Activated T-helper 17 cell treated with anti-CD3 and anti-CD28 coated beads, Interleukin-2, amount 50 U/mL, for 72 hours (primary cell): ENCODE results near the gene CIC. TPM values are rescaled to one million over a fixed set of nuclear protein-coding genes. Genes with fewer than 3 reads are reported as not detected.
A peak's percentile ranks its signal among the peaks of the same experiment; 100 is the strongest.

Experiments used
- ATAC-seq: fragments of 150-1000 bp; cut with Tn5 transposase; replicated peaks from 2 replicates; pipeline ENCODE4 v1.10.0; 2021; ENCODE audit warnings: mild to moderate bottlenecking, moderate library complexity
- H3K27ac Mint-ChIP-seq: one replicate; pipeline ENCODE4 v1.8.0; 2022; ENCODE audit warnings: mixed read lengths
- H3K27me3 Mint-ChIP-seq: one replicate; pipeline ENCODE4 v1.8.0; 2022; ENCODE audit warnings: mixed read lengths
- H3K36me3 Mint-ChIP-seq: one replicate; pipeline ENCODE4 v1.8.0; 2022; ENCODE audit warnings: low read depth, mild to moderate bottlenecking, mixed read lengths
- H3K4me1 Mint-ChIP-seq: one replicate; pipeline ENCODE4 v1.8.0; 2022; ENCODE audit warnings: mixed read lengths
- H3K4me3 Mint-ChIP-seq: one replicate; pipeline ENCODE4 v1.8.0; 2022; ENCODE audit warnings: mild to moderate bottlenecking, mixed read lengths
- H3K9me3 Mint-ChIP-seq: one replicate; pipeline ENCODE4 v1.8.0; 2022; ENCODE audit warnings: mixed read lengths
- total RNA-seq, 2 donors: library from RNA; stranded (reverse); gene quantifications; one replicate each; pipeline ENCODE4 v1.2.3, GENCODE V29; 2022

Gene CIC
- total RNA-seq, 2 donors from 2014 or later: 85.4 to 165 TPM

- H3K36me3 Mint-ChIP-seq: peaks cover 90% of the 10 kb centered on the region
- H3K27ac Mint-ChIP-seq: no peak overlapping the region
- H3K4me3 Mint-ChIP-seq: no peak overlapping the region
- no peaks in the 10 kb centered on the region for H3K27me3 Mint-ChIP-seq
- no peaks in the 10 kb centered on the region for H3K9me3 Mint-ChIP-seq
- ATAC-seq: no peak
- H3K4me1 Mint-ChIP-seq: peaks cover 12% of the 10 kb centered on the region
Measured at GRCh38 chr19:42234364-42234763, 34.7 kb upstream of the CIC start.

GRCh38 chr19:42235181-42235580, 33.9 kb upstream of the CIC start:
- Mint-ChIP-seq H3K9me3 (no peaks in the 10 kb centered on the region), H3K36me3 (peaks cover 90% of the 10 kb centered on the region), H3K4me1 (peaks cover 20% of the 10 kb centered on the region), H3K27ac (peak overlapping the region; percentile 48), H3K4me3 (no peak overlapping the region), H3K27me3 (no peaks in the 10 kb centered on the region)
- ATAC-seq: no peak

DNA sequence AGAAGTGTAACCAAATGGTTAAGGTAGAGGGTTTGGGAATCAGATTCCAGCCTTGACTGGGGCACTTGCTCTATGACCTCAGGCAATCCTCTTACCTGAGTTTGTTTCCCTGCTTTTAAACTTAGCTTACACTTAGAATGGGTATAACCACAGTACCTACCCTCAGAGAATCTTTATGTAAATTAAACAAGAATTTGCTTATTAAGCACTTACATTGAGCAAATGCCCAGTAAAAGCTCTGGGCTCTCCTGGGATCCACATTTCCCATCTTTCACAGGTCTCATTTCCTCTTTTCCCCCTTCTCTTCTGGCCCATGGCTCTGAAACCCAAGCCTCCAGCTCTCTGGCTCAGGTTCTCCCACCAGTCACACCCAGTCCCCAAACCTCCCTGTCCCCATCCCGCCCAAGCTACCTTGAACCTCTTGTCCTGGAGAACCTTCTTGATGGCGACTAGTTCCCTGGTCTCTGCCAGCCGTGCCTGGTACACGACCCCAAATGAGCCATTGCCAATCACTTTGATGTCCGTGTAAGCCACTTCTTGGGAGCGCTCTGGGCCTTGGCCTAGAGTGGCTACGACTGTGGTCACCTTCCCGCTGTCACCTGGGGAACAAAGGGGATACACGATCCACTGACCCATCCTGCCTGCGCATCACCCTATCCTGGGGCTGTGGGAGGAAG, 29.4 kb upstream of the CIC start:
- ATAC-seq: no peak
- Mint-ChIP-seq H3K4me3 (peak overlapping the region; percentile 92), H3K27me3 (no peaks in the 10 kb centered on the region), H3K36me3 (peaks cover 66% of the 10 kb centered on the region), H3K27ac (peak overlapping the region; percentile 69), H3K9me3 (no peaks in the 10 kb centered on the region), H3K4me1 (peaks cover 25% of the 10 kb centered on the region)

DNA sequence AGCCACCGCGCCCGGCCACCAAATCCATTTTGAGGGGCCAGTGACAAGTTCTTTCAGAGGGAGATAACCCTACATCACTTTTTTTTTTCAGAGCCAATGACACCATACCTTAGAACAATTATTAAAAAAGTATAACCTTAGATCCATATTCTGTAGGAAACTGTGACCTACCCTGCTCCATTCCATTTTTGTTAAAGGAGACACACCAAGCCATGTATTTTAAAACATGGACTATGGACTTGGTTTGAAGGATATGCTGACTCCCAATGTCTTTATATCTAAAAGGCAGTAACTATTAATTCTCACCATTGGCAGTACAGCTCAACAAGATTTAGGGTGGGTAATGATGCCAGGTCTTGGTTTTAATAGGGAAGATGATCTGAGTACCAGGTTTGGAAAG, 27.8 kb upstream of the CIC start:
- Mint-ChIP-seq H3K27ac (peak overlapping the region; percentile 69), H3K4me3 (peak overlapping the region; percentile 92), H3K4me1 (peaks cover 28% of the 10 kb centered on the region), H3K9me3 (no peaks in the 10 kb centered on the region), H3K36me3 (peaks cover 51% of the 10 kb centered on the region), H3K27me3 (no peaks in the 10 kb centered on the region)
- no peak for ATAC-seq

DNA sequence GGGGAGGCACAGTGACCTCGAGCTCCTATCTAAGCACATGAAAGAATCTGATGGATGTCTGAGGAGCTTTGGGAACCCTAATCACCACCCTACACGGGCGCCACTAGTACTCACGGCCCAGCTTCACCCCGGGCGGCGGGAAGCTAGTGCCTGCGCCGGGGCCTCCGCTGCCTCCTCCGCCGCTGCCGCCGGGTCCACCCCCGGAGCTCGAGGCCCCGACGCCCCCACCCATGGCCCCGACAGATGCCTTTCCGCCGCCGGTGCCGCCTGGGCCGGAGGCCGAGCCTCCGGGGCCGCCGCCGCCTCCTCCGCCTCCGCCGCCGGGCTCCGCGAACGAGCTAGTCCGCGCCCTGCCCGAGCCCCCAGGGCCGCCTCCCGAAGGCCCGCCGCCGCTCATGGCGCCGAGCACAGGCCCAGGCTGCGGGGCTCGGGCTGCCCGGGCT, 27.0 kb upstream of the CIC start:
- no peak for ATAC-seq
- H3K27me3 Mint-ChIP-seq: no peaks in the 10 kb centered on the region
- H3K4me1 Mint-ChIP-seq: peaks cover 23% of the 10 kb centered on the region
- peak overlapping the region; percentile 92 for H3K4me3 Mint-ChIP-seq
- peaks cover 43% of the 10 kb centered on the region for H3K36me3 Mint-ChIP-seq
- H3K9me3 Mint-ChIP-seq: no peaks in the 10 kb centered on the region
- peak overlapping the region; percentile 93 for H3K27ac Mint-ChIP-seq

- peak; percentile 80 for ATAC-seq
- Mint-ChIP-seq H3K4me1 (peaks cover 23% of the 10 kb centered on the region), H3K27me3 (no peaks in the 10 kb centered on the region), H3K36me3 (peaks cover 39% of the 10 kb centered on the region), H3K4me3 (peak within 1 kb of the TSS; percentile 92), H3K9me3 (no peaks in the 10 kb centered on the region), H3K27ac (peak within 1 kb of the TSS; percentile 93)
Measured at GRCh38 chr19:42242512-42243409, 26.3 kb upstream of the CIC start, which contains the start of gene GSK3A. TSS of gene GSK3A (minus strand) at chr19:42242602. CDS start at chr19:42242465, 137 bp downstream.

DNA sequence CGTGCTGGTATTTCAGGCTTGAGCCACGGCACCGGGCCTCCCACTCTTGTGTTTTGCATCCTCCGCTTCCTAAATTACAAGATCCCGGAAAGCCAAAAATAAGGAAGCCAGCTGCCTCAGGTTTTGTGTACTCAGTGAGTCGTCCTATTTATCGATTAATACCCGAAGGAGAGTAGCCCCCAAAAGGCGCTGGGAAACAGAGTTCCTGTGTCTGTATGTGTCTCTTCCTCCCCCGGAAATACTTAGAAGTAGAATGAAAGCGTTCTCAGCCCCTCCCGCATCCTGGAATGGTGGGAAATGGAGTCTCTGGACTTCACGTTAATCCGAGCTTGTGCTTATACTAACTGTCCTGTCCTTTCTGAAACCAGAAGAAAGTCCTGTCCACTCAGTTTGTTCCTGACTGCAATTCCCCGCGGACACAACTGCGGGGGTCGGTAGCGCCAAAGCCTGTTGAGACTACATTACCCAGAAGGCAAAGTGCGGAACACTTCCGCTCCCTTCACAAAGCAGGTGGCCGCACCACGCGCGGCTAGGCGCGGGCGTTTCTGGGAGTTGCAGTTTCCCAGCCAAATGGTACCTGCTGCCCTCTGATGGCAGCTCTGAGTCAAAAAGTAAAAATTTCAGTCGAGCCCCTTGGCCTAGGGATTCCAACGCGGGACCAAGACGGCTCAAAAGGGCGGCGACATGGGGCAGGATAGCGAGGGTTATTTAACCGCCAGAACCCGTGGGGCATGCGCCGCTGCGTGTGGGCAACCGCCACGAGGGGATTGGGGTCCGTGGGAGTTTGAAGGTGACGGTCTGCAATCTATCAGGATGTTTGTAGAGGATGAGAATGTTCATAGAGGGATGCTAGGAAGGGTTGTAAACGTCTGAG, 24.5 kb upstream of the CIC start:
- ATAC-seq: peak; percentile 62

GRCh38 chr19:42245231-42245630, 23.8 kb upstream of the CIC start:
- Mint-ChIP-seq H3K36me3 (peaks cover 34% of the 10 kb centered on the region), H3K4me3 (peak overlapping the region; percentile 92), H3K4me1 (peaks cover 10% of the 10 kb centered on the region), H3K9me3 (no peaks in the 10 kb centered on the region), H3K27ac (peak overlapping the region; percentile 91), H3K27me3 (no peaks in the 10 kb centered on the region)
- ATAC-seq: no peak

More for the DNA sequence above, 24.5 kb upstream of the CIC start:
- Mint-ChIP-seq H3K36me3 (peaks cover 34% of the 10 kb centered on the region), H3K27me3 (no peaks in the 10 kb centered on the region), H3K9me3 (no peaks in the 10 kb centered on the region), H3K4me3 (peak overlapping the region; percentile 92), H3K4me1 (peaks cover 17% of the 10 kb centered on the region), H3K27ac (peak overlapping the region; percentile 91)

GRCh38 chr19:42246143-42246921, 22.7 kb upstream of the CIC start:
- Mint-ChIP-seq H3K36me3 (peaks cover 28% of the 10 kb centered on the region), H3K4me3 (peak overlapping the region; percentile 92), H3K9me3 (no peaks in the 10 kb centered on the region), H3K27ac (peak overlapping the region; percentile 91), H3K27me3 (no peaks in the 10 kb centered on the region), H3K4me1 (peaks cover 6% of the 10 kb centered on the region)
- no peak for ATAC-seq

GRCh38 chr19:42246922-42247639, 22.0 kb upstream of the CIC start:
- Mint-ChIP-seq H3K27ac (peak overlapping the region; percentile 6), H3K4me1 (peaks cover 12% of the 10 kb centered on the region)

GRCh38 chr19:42247640-42248199, 21.3 kb upstream of the CIC start:
- Mint-ChIP-seq H3K27me3 (no peaks in the 10 kb centered on the region), H3K4me1 (peaks cover 16% of the 10 kb centered on the region), H3K9me3 (no peaks in the 10 kb centered on the region), H3K36me3 (peaks cover 36% of the 10 kb centered on the region), H3K4me3 (no peak overlapping the region), H3K27ac (no peak overlapping the region)
- ATAC-seq: no peak

More at GRCh38 chr19:42246922-42247639, 22.0 kb upstream of the CIC start:
- no peaks in the 10 kb centered on the region for H3K27me3 Mint-ChIP-seq
- H3K9me3 Mint-ChIP-seq: no peaks in the 10 kb centered on the region
- H3K36me3 Mint-ChIP-seq: peaks cover 34% of the 10 kb centered on the region
- no peak for ATAC-seq
- H3K4me3 Mint-ChIP-seq: no peak overlapping the region

DNA sequence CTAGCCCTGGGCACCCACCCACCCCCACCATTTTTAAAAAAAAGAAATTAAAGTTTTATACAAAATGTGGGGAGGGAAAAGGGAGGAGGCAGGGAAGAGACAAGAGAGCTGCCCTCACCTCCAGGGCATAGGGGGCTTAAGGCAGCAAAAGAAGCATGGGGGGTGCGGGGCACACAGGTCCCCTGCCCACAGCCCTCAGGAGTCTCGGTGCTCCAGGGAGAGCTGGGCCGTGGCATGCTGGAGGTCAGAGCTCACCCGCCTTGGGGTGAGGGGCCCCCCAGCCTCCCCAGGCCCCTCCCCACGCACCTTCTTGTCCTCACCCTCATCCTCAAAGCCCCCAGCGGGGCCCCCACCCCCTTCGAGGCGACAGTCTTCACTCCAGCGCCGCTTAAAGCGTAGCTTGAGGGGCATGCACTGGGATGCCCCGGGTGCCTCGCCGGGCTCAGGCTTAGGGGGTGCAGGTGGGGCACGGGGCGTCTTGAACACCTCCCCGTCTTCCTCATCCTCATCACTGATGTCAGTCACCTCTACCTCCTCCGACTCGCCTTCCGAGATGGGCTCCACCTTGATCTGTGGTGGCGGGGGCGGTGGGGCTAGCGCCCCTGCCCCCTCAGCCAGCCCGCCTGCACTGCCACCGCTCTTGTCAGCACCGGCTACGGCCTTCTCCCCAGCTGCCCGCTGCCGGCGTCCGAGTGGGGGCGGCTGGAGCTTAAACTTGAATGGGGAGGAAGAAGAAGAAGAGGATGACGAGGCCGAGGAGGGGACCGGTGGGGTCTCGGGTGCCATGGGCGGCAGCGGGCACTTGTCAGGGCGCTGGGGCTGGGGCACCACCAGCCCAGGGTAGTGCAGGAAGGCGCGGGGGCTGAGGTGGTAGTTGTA, 20.5 kb upstream of the CIC start:
- H3K27ac Mint-ChIP-seq: no peak overlapping the region
- H3K4me1 Mint-ChIP-seq: peaks cover 19% of the 10 kb centered on the region
- H3K9me3 Mint-ChIP-seq: no peaks in the 10 kb centered on the region
- no peak for ATAC-seq
- no peaks in the 10 kb centered on the region for H3K27me3 Mint-ChIP-seq
- H3K36me3 Mint-ChIP-seq: peaks cover 36% of the 10 kb centered on the region
- H3K4me3 Mint-ChIP-seq: no peak overlapping the region
